Measurements from ENCODE around the gene ARHGAP23.
"Not testable (repeated sequence)": the region's sequence is repeated elsewhere in the genome, so short reads cannot be mapped to it uniquely, and the experiment has no call there.

ARHGAP23 gene

GRCh38 chr17:38420518-38420917 lies 7.7 kb upstream of the ARHGAP23 start:
- no peak for DNase-seq (ENCODE audit: low read depth in 2 of 2)

DNA sequence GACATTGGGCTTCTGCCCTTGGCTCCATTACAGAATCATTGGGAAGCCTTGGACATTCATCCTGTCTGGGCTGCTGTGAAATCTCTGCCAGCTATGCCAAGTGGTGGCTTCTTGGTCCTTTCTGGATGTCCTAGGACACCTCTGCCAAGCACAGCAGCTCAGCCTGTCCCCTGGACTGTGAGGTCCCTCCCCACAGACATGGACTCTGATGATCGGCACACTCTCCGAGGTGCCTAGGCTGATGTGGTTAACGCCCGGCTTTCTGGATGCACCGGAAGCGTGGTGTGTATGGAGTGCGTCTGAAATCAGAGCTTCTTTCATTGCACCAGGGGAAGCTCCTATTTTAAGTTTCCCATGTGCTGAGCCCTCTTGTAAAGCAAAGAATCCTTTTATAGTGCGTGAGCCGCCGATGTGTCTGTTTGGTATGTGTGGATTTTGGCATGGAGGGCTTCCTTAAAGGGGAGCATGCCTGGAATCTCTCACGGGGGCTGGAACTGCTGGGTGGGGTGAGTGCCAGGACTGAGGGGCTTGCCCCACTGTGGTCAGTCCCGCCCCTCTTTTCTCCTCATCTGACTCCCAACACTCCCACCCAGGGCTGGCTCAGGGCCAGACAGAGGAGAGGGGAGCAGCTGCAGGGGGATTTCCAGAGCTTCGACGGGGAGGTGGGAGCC lies 7.0 kb upstream of the ARHGAP23 start:
- no peak for DNase-seq (ENCODE audit: low read depth in 2 of 2)

GRCh38 chr17:38421871-38422827 lies 6.1 kb upstream of the ARHGAP23 start:
- no peak for DNase-seq (ENCODE audit: low read depth in 2 of 2)

- DNase-seq (ENCODE audit: low read depth in 2 of 2) = no peak
These were observed 3.8 kb upstream of the ARHGAP23 start for GRCh38 chr17:38424297-38424972.

GRCh38 chr17:38425031-38425430 lies 3.2 kb upstream of the ARHGAP23 start:
- no peak for DNase-seq (ENCODE audit: low read depth in 2 of 2)

- no peak for DNase-seq (ENCODE audit: low read depth in 2 of 2)
These were observed 2.5 kb upstream of the ARHGAP23 start for GRCh38 chr17:38425744-38426143.

DNA sequence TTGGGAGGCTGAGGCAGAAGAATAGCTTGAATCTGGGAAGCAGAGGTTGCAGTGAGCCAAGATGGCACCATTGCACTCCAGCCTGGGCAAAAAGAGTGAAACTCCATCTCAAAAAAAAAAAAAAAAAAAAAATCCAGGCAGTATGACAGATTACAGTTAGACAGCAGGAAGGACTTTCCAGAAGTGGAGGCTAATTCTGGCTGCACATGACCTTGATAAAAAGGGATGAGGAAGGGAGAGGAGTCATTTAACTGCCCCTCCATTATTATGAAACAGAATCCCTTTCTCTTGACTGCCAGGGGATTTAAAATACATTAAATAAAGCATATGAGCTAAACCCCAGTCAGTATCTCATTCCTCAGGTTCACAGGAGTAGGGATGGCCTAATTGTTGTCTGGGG lies 1.8 kb upstream of the ARHGAP23 start:
- no peak for DNase-seq (ENCODE audit: low read depth in 2 of 2)

- DNase-seq (ENCODE audit: low read depth in 2 of 2) = no peak
These were observed 909 bp upstream of the ARHGAP23 start for GRCh38 chr17:38427160-38427949.

DNA sequence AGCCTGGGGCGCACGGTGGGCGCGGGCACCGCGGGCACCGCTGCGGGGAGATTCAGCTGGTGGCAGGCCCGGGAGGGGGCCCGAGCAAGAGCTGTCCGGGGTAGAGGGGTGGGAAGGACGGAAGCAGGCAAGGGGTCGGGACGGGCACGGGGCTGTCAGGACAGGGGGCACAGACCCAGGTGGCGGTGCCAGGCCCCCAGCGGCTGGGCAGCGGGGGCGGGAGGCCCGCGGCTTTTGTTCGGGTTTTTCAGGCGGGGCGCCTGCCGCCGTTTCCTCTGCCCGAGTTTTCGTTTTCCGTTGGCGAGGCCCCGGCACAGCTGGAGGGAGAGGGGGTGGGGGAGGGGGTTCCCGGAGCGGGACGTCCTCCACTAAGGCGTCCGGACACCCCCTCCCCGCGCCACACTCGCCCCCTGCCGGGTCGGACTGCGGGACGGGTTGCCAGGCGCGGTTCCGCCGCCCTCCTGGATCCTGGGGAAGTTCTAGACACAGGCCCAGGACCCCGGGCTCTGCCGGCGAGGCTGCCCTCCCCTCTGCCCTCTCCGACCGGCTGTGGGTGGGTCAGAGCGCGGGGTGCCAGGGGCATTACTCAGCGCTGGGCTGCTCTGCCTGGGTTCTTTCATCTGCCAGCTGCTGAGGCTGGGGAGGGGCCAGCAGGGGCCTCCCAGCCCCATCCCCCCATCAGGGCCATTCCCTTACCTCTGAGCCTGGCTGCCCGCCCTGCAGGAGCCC lies 543 bp downstream of the ARHGAP23 start:
- no peak for DNase-seq (ENCODE audit: low read depth in 2 of 2)

GRCh38 chr17:38429476-38430100 lies 1.3 kb downstream of the ARHGAP23 start:
- DNase-seq (ENCODE audit: low read depth in 2 of 2) = no peak

- DNase-seq (ENCODE audit: low read depth in 2 of 2) = no peak
These were observed 2.1 kb downstream of the ARHGAP23 start for GRCh38 chr17:38430316-38430715.

DNA sequence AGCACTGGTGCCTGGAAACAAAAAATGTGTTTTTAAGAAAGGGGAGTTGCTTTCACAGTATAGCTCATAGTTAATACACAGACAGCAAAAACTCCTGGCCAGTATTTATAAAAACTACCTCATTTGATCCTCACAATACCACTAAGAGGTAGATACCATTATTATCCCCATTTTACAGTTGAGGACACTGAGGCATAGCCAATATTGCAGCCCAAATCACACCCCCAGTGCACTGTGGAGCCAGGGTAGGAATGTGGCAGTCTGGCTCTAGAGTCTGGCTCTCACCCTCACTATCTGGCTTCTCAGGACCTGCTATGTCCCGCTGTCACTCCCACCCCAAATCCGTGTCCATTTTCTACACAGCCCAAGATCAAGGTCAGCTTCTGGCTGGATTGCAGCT lies 2.6 kb downstream of the ARHGAP23 start:
- no peak for DNase-seq (ENCODE audit: low read depth in 2 of 2)

DNA sequence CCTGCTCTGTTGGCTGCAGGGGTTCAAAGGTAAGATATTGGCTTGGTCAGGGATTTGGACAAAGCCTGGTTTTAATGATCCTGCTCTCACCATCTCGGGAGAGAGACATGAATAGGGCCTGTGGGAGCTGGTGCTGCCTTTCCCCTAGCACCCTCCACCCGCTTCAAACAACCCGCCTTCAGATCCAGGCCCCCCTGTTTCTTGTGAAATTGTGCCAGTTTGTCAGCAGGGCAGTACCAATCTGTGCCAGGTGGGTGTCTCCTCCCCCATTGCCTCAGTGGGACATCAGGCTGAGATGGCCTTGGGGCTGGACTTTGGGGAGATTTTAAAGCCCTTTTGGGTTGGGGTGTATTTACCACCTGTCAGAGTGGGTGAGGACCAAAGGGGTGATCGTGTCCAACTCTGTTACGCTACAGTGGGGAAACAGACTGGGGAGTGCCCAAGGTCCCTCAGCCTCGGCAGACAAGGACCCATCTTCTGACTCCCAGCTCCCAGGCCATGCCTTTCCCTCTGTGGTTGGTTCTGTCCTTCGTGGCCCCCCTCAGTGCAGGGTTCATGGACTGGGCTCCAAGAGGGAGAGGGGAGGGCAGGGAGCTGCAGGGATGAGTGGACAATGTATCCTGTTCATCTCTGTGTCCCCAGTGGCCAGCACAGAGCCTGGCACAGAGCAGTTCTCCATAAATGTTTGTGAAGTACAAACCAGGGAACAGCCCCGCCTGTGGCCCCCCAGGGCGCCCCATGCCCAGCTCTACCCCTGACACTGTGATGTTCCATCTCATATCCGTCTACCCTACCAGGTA lies 3.3 kb downstream of the ARHGAP23 start:
- no peak for DNase-seq (ENCODE audit: low read depth in 2 of 2)

- no peak for DNase-seq (ENCODE audit: low read depth in 2 of 2)
These were observed 6.0 kb downstream of the ARHGAP23 start for GRCh38 chr17:38434178-38434665.

DNA sequence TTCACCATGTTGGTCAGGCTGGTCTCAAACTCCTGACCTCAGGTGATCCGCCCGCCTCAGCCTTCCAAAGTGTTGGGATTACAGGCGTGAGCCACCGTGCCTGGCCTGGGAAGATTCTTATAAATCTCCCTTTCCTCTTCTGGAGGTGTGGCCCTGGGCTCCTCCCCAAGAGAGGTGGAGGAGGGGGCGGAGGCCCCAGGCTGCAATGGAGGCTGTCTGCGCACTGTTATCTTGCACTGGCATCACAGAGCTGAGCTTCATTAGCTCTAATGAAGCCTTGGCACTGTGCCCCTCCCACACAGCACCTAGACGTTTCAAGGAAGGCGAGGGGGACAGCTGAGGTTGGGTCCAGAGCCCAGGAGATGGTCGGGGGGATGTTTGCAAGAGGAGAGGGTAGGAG lies 7.5 kb downstream of the ARHGAP23 start:
- no peak for DNase-seq (ENCODE audit: low read depth in 2 of 2)

DNA sequence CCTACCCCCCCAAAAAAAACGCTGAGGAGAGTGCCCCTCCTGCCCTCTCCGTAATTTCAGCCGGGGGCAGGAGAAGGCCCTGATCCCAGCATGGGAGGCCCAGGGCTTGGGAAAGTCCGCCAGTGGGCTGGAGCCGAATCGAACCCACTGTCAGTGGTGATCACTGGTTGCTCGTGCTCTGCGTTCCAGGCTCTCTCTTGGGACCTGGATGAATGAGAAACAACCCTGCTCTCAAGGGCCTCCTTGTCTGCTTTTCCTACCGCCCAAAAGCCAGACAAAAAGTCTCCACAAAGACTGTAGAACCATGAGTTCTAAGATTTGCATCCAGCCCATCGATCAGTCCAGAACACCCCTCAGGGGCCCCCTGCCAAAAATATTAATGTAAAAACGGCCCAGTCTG lies 8.1 kb downstream of the ARHGAP23 start:
- no peak for DNase-seq (ENCODE audit: low read depth in 2 of 2)

- not testable (repeated sequence) for DNase-seq (ENCODE audit: low read depth in 2 of 2)
These were observed 9.0 kb downstream of the ARHGAP23 start for GRCh38 chr17:38437313-38437712.

GRCh38 chr17:38439436-38439835 lies 11.2 kb downstream of the ARHGAP23 start:
- DNase-seq (ENCODE audit: low read depth in 2 of 2) = no peak

DNA sequence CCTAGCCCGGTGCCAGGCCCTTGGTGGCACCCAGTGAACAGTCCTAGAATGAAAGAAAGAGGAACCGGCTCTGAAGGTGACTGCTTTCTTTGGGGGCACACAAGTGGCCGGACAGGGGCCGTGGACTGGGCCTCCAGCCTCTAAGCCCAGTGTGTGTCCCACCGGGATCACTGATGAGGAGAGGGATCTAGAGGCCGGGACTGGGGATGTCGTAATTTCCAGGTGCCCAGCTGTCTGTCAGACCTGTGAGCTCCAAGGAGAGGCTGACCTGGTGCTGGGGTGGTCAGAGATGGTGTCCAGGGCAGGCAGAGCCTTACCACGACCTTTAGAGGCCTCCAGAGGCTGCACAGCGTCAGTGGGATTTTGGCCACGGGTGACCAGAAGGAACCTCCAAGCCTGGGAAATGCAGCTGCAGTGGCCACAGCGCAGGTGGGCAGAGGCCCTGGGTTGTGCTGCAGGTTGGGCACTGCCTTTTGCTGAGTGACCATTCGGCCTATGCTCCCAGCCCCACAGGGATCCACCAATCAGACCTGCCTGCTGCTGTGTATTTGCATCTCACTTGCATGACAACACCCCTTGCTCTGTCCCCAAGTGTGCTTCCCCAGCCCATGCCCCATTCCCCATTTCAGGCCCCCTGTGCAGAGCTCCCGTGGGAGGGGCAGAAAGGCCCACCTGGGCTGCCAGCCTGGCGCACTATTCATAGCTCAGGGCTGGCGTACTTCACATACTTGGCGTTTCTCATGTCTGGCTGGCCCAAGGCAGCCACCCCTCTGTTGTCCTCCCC lies 12.5 kb downstream of the ARHGAP23 start:
- DNase-seq (ENCODE audit: low read depth in 2 of 2) = no peak

All from stimulated activated CD8-positive, alpha-beta memory T cell treated with anti-CD3 and anti-CD28 coated beads, Interleukin-15, amount 100 ng/mL, for 4 hours (primary cell).